ENCODE measurements around the gene NSUN5.
"Not testable (repeated sequence)": the region's sequence is repeated elsewhere in the genome, so short reads cannot be mapped to it uniquely, and the experiment has no call there.

The NSUN5 gene

DNA sequence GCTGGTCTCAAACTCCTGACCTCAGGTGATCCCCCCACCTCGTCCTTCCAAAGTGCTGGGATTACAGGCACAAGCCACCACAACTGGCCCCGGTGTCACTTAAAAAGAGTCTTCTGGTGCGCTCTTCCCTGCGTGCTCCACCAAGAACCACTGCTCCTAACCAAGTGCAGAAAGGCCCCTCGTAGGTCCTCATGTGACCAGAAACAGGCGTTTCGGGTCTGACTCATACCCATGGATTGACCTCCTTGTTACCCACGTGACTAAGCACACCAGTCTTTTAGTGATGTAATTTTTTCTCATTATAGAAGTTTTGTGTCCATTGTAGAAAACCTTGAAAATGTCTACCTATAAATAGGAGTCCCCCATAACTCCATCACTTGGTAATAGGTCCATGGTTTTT, 33.3 kb upstream of the NSUN5 start:
- no peak overlapping the region for H3K4me3 ChIP-seq (ENCODE audit: low read depth, low read length)
- TF ChIP-seq, protein P1, sequence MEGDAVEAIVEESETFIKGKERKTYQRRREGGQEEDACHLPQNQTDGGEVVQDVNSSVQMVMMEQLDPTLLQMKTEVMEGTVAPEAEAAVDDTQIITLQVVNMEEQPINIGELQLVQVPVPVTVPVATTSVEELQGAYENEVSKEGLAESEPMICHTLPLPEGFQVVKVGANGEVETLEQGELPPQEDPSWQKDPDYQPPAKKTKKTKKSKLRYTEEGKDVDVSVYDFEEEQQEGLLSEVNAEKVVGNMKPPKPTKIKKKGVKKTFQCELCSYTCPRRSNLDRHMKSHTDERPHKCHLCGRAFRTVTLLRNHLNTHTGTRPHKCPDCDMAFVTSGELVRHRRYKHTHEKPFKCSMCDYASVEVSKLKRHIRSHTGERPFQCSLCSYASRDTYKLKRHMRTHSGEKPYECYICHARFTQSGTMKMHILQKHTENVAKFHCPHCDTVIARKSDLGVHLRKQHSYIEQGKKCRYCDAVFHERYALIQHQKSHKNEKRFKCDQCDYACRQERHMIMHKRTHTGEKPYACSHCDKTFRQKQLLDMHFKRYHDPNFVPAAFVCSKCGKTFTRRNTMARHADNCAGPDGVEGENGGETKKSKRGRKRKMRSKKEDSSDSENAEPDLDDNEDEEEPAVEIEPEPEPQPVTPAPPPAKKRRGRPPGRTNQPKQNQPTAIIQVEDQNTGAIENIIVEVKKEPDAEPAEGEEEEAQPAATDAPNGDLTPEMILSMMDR (IDR thresholded peaks at IDR 0.05; ENCODE audit: low read depth, low read length, missing control alignments), result no peak
- no peak for DNase-seq (ENCODE audit: low read depth)

DNA sequence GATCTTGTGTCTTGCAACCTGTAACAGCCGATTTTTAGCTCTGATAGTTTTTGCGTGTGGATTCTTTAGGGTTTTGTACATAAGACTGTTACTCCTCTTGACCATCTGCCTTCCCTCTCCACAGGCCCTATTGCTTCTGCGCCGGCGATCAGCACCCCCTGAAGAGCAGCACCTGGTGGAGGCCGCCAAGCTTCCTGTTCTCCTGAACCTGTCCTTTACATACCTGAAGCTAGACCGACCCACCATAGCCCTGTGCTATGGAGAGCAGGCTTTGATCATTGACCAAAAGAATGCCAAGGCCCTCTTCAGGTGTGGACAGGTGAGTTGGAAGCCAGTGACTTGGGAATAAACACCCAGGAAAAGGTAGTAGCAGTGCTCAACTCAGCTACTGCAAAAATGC, 31.9 kb upstream of the NSUN5 start:
- TF ChIP-seq, protein P1 (IDR thresholded peaks at IDR 0.05; ENCODE audit: low read depth, low read length, missing control alignments), result no peak
- H3K4me3 ChIP-seq (ENCODE audit: low read depth, low read length), result no peak overlapping the region
- DNase-seq (ENCODE audit: low read depth), result no peak

DNA sequence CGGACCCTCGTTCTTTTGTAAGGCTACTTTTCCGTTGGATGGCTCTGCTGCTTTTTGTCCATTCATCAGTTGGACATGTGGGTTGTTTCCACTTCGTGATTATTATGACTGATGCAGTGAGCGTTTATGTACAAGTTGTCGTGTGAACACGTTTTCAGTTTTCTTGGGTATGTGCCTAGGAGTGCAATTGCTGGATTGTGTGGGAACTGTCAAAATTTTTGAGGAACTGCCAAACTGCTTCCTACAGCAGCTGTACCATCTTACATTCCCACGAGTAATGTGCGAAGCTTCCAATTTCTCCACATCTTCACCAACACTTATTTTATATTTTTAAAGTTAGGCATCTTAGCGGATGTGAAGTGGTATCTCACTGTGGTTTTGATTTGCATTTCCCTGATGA, 29.7 kb upstream of the NSUN5 start:
- no peak overlapping the region for H3K4me3 ChIP-seq (ENCODE audit: low read depth, low read length)
- DNase-seq (ENCODE audit: low read depth), result no peak
- TF ChIP-seq, protein P1 (IDR thresholded peaks at IDR 0.05; ENCODE audit: low read depth, low read length, missing control alignments), result no peak

DNA sequence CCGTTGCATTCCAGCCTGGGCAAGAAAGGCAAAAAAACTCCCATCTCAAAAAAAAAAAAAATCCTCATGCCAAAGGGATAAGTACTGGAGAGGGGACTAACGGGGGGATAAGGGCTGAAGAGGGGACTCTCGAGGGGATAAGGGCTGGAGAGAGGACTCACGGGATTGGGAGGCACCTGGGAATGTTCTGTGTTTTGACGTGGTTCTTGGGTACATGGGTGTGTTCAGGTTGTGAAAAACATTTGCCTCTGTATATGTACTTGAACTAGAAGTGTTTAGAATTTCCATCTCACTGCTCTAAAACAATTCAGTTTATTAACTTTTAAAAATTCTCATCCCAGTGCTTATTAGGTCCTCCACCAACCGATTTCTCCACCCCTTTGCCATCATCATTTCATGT, 23.8 kb upstream of the NSUN5 start:
- no peak overlapping the region for H3K4me3 ChIP-seq (ENCODE audit: low read depth, low read length)
- TF ChIP-seq, protein P1 (IDR thresholded peaks at IDR 0.05; ENCODE audit: low read depth, low read length, missing control alignments), result no peak
- no peak for DNase-seq (ENCODE audit: low read depth)

DNA sequence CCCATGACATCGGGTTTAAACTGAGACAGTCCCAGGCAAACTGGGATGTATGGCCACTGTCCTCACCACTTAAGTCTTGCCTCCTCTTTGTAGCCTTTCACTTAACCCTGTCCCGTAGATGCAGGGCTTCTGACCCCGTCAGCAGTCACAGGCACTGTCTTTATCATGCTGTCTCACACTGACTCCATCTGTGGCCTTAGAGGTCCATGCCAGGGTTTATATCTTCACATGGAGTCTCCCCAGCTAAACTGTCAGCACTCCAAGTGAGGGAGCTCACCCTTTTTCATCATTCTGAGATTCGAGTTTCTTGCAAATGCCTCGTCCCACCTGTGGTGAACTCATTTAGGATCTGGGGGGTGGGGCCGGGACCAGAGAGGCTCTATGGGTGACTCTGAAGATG, 22.1 kb upstream of the NSUN5 start:
- H3K4me3 ChIP-seq (ENCODE audit: low read depth, low read length), result no peak overlapping the region
- TF ChIP-seq, protein P1 (IDR thresholded peaks at IDR 0.05; ENCODE audit: low read depth, low read length, missing control alignments), result no peak
- no peak for DNase-seq (ENCODE audit: low read depth)

DNA sequence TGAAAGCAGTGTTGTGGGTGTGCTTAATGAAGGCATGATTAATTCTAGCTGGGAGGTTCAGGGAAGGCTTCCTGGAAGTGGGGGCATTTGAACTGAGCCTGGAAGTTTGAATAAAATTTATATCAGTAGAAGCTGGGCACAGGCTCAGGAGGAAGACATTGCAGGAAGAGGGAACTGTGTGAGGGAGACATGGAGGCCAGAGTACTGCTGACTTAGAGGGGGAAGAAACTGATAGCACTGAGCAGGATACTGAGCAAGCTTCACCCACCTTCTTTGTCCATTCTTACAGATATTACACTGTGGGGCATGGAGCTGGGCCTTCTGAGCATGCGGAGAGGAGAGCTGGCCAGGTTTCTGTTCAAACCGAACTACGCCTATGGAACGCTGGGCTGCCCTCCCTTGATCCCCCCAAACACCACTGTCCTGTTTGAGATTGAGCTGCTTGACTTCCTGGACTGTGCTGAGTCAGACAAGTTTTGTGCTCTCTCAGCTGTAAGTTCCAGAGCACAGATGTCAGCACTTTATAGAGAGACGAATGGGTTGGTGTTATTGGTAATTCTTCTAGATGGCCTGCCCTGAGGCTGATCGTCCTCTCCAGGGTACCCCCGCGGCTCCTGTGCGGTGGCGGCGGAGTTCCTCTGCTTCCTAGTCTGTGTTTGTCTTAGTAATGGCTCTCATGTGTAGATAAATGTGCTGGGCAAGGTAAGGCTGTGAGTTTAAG, 21.4 kb upstream of the NSUN5 start:
- DNase-seq (ENCODE audit: low read depth), result no peak
- no peak overlapping the region for H3K4me3 ChIP-seq (ENCODE audit: low read depth, low read length)
- TF ChIP-seq, protein P1 (IDR thresholded peaks at IDR 0.05; ENCODE audit: low read depth, low read length, missing control alignments), result no peak

DNA sequence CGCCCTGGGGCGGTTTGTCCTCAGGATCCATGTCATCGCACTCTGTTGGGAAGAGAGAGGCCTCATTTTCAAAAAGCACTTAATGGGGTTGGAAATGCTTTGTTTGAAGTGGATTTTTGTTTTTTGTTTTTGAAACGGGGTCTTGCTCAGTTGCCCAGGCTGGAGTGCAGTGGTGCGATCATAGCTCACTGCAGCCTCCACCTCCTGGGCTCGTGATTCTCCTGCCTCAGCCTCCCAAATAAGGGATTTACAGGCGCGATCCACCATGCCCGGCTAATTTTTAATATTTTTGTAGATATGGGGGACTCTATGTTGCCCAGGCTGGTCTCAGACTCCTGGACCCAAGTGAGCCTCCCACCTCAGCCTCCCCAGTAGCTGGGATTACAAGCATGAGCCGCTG, 20.1 kb upstream of the NSUN5 start:
- TF ChIP-seq, protein P1 (IDR thresholded peaks at IDR 0.05; ENCODE audit: low read depth, low read length, missing control alignments), result no peak
- no peak for DNase-seq (ENCODE audit: low read depth)
- no peak overlapping the region for H3K4me3 ChIP-seq (ENCODE audit: low read depth, low read length)

DNA sequence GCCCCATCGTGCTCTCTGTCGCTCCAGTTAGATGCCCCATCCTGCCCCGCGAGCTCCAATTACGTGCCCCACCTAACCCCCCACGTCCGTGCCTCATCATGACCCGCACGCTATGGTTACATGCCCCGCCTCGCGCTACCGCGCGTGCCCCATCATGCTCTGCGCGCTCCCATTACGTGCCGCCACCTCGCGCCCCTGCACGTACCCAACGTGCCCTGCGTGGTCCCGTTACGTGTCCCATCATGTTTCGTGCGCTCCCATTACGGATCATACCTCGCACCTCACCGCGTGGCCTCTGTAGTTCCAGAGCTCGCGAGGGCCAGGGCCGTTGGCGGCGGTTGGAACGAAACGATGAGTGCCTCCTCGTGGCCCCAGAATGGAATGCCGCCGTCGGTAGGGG, 19.3 kb upstream of the NSUN5 start, which contains the start of the genes FKBP6 and TRIM50:
Gene FKBP6 (plus strand): TSS at position 240 of the 400 bp plus-strand sequence. CDS start 268 bp downstream, outside the sequence.
Gene TRIM50 (minus strand): TSS at position 161 of the 400 bp plus-strand sequence. CDS start 3,295 bp downstream, outside the sequence.
- DNase-seq (ENCODE audit: low read depth); H3K4me3 ChIP-seq (ENCODE audit: low read depth, low read length): not testable (repeated sequence)

DNA sequence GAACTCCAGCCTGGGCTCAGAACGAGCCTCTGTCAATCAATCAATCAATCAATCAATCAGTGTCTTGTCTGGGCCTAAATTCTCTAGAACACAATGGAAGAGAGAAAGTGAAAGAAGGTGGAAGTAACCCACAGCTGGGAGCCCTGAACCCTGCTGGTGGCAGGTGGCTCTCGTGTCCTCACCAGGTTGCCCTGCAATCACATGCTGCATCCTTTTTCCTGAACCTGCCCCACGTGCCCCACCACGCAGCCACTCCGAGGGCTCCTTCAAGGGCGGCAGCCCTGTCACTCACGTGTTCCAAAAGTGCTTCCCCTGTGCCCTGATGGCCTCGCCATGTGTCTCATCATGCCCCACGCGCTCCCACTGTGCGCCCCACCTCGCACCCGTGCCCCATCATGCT, 18.8 kb upstream of the NSUN5 start:
- not testable (repeated sequence) for DNase-seq (ENCODE audit: low read depth)

DNA sequence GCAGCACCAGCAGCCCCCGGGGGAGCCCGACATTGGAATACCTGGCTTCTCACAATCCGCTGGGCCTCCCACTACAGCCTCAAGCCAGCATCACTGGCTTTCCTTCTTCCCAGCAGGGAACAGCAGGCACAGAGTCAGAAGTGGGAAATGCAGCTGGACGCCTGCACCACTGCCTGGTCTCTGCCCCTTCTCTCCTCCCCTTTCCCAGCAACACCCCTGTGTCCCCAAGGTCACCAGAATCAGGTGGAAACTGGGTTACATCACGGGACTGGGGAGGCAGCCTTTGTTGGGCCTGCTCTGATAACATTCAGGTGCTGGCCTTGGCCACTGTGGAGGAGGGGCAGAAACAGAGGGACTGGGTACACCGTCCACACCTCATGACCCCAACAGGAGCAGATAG, 16.8 kb upstream of the NSUN5 start:
- not testable (repeated sequence) for H3K4me3 ChIP-seq (ENCODE audit: low read depth, low read length); DNase-seq (ENCODE audit: low read depth)

More for the DNA sequence above, 18.8 kb upstream of the NSUN5 start:
- not testable (repeated sequence) for H3K4me3 ChIP-seq (ENCODE audit: low read depth, low read length)

All from GM12864 (cell line).